CD4-positive, alpha-beta T cell treated with Interferon alpha-2 for 1 hour (primary cell): ENCODE measurements around the gene HDAC7.

Experiments used
- DNase-seq, 2 donors: peaks; one replicate each; pipeline ENCODE4 v3.0.0-alpha.2; 2020 to 2022

Gene HDAC7

GRCh38 chr12:47757840-47758583 is 61.7 kb downstream of the HDAC7 start:
- DNase-seq: no peak

GRCh38 chr12:47757364-47757839 is 62.3 kb downstream of the HDAC7 start:
- no peak for DNase-seq

- peak in 1 of 2 donors; percentile 40 for DNase-seq
Observed at GRCh38 chr12:47755655-47756562, 63.8 kb downstream of the HDAC7 start.

- DNase-seq: no peak
Observed at GRCh38 chr12:47754881-47755280, 64.8 kb downstream of the HDAC7 start.

- DNase-seq: no peak
Observed at GRCh38 chr12:47754126-47754525, 65.6 kb downstream of the HDAC7 start.

GRCh38 chr12:47753021-47754001 is 66.4 kb downstream of the HDAC7 start:
- DNase-seq: no peak

- no peak for DNase-seq
Observed at GRCh38 chr12:47752552-47752951, 67.2 kb downstream of the HDAC7 start.

GRCh38 chr12:47752121-47752520 is 67.6 kb downstream of the HDAC7 start:
- DNase-seq: no peak

GRCh38 chr12:47751561-47751960 is 68.1 kb downstream of the HDAC7 start:
- DNase-seq: no peak

- no peak for DNase-seq
Observed at GRCh38 chr12:47750916-47751470, 68.7 kb downstream of the HDAC7 start.

- DNase-seq: no peak
Observed at GRCh38 chr12:47750229-47750798, 69.4 kb downstream of the HDAC7 start.

GRCh38 chr12:47748899-47749298 is 70.8 kb downstream of the HDAC7 start:
- DNase-seq: no peak

- no peak for DNase-seq
Observed at GRCh38 chr12:47748507-47748828, 71.2 kb downstream of the HDAC7 start.

GRCh38 chr12:47747596-47748506 is 71.9 kb downstream of the HDAC7 start:
- no peak for DNase-seq

GRCh38 chr12:47747126-47747525 is 72.6 kb downstream of the HDAC7 start:
- DNase-seq: no peak

- DNase-seq: no peak
Observed at GRCh38 chr12:47746523-47746922, 73.2 kb downstream of the HDAC7 start.

- no peak for DNase-seq
Observed at GRCh38 chr12:47746073-47746472, 73.6 kb downstream of the HDAC7 start.

GRCh38 chr12:47745485-47746041 is 74.1 kb downstream of the HDAC7 start:
- no peak for DNase-seq

- no peak for DNase-seq
Observed at GRCh38 chr12:47744778-47745436, 74.8 kb downstream of the HDAC7 start.
